Measurements from ENCODE around the gene FGD4.

Gene FGD4

GRCh38 chr12:32413412-32413811 is 14.1 kb downstream of the FGD4 start:
- DNase-seq: no peak

GRCh38 chr12:32418221-32418620 is 18.9 kb downstream of the FGD4 start:
- no peak for DNase-seq

- no peak for DNase-seq
Observed at GRCh38 chr12:32418903-32419519, 19.7 kb downstream of the FGD4 start.

GRCh38 chr12:32419520-32419960 is 20.2 kb downstream of the FGD4 start:
- no peak for DNase-seq

- DNase-seq: no peak
Observed at GRCh38 chr12:32420356-32420755, 21.0 kb downstream of the FGD4 start.

- DNase-seq: no peak
Observed at GRCh38 chr12:32423559-32423958, 24.2 kb downstream of the FGD4 start.

GRCh38 chr12:32431025-32431424 is 31.7 kb downstream of the FGD4 start:
- DNase-seq: no peak

- DNase-seq: no peak
Observed at GRCh38 chr12:32435921-32436705, 36.8 kb downstream of the FGD4 start.

- no peak for DNase-seq
Observed at GRCh38 chr12:32437095-32437515, 37.7 kb downstream of the FGD4 start.

- no peak for DNase-seq
Observed at GRCh38 chr12:32440120-32440865, 40.9 kb downstream of the FGD4 start.

GRCh38 chr12:32443491-32443890 is 44.1 kb downstream of the FGD4 start:
- no peak for DNase-seq

GRCh38 chr12:32444895-32445294 is 45.5 kb downstream of the FGD4 start:
- no peak for DNase-seq

- DNase-seq: no peak
Observed at GRCh38 chr12:32445356-32445755, 46.0 kb downstream of the FGD4 start.

GRCh38 chr12:32446316-32447119 is 47.2 kb downstream of the FGD4 start:
- DNase-seq: no peak

GRCh38 chr12:32448586-32448985 is 49.2 kb downstream of the FGD4 start:
- no peak for DNase-seq

- DNase-seq: no peak
Observed at GRCh38 chr12:32450363-32450762, 51.0 kb downstream of the FGD4 start.

GRCh38 chr12:32450768-32451167 is 51.4 kb downstream of the FGD4 start:
- no peak for DNase-seq

GRCh38 chr12:32451816-32452215 is 52.5 kb downstream of the FGD4 start:
- no peak for DNase-seq

GRCh38 chr12:32454075-32454474 is 54.7 kb downstream of the FGD4 start:
- no peak for DNase-seq

GRCh38 chr12:32454866-32455265 is 55.5 kb downstream of the FGD4 start:
- DNase-seq: no peak

- DNase-seq: peak; percentile 53
Observed at GRCh38 chr12:32455607-32456071, 56.3 kb downstream of the FGD4 start.

GRCh38 chr12:32457251-32458025 is 58.1 kb downstream of the FGD4 start:
- DNase-seq: no peak

Measured in NCI-H774 (cell line).